C4-2B (cell line): ENCODE measurements around the gene CHCHD6.
A peak's percentile ranks its signal among the peaks of the same experiment; 100 is the strongest.

Experiments used
- H3K27ac ChIP-seq: fragments of 450-650 bp; 2 replicates; pipeline ENCODE4 v1.5.1; 2017
- CTCF ChIP-seq: fragments of 450-650 bp; conservative IDR thresholded peaks from 2 replicates; pipeline ENCODE4 v1.5.1; 2017; ENCODE audit warnings: mild to moderate bottlenecking
- ZFX ChIP-seq: fragments of 450-650 bp; IDR thresholded peaks from 2 replicates; pipeline ENCODE4 v1.6.1; 2017

The CHCHD6 gene

GRCh38 chr3:126818400-126819095, 114.5 kb downstream of the CHCHD6 start:
- TF ChIP-seq ZFX (no peak), CTCF (no peak)
- no peak overlapping the region for H3K27ac ChIP-seq

GRCh38 chr3:126826693-126827092, 122.7 kb downstream of the CHCHD6 start:
- no peak for TF ChIP-seq CTCF
- TF ChIP-seq ZFX: no peak
- H3K27ac ChIP-seq: no peak overlapping the region

GRCh38 chr3:126827121-126827520, 123.1 kb downstream of the CHCHD6 start:
- no peak overlapping the region for H3K27ac ChIP-seq
- TF ChIP-seq CTCF (no peak), ZFX (no peak)

- TF ChIP-seq ZFX (no peak), CTCF (no peak)
Observed at GRCh38 chr3:126828306-126828705, 124.3 kb downstream of the CHCHD6 start.

GRCh38 chr3:126832933-126833332, 128.9 kb downstream of the CHCHD6 start:
- TF ChIP-seq ZFX (no peak), CTCF (no peak)
- H3K27ac ChIP-seq: no peak overlapping the region

More at GRCh38 chr3:126828306-126828705, 124.3 kb downstream of the CHCHD6 start:
- no peak overlapping the region for H3K27ac ChIP-seq

GRCh38 chr3:126834596-126835471, 130.8 kb downstream of the CHCHD6 start:
- peak overlapping the region; percentile 25 for H3K27ac ChIP-seq
- TF ChIP-seq CTCF (no peak), ZFX (no peak)
